Measurements from ENCODE around the gene SIGLEC10. TPM values are rescaled to one million over a fixed set of nuclear protein-coding genes. Genes with fewer than 3 reads are reported as not detected.

Gene SIGLEC10
- total RNA-seq, 1 donor from 2014 or later: not detected

DNA sequence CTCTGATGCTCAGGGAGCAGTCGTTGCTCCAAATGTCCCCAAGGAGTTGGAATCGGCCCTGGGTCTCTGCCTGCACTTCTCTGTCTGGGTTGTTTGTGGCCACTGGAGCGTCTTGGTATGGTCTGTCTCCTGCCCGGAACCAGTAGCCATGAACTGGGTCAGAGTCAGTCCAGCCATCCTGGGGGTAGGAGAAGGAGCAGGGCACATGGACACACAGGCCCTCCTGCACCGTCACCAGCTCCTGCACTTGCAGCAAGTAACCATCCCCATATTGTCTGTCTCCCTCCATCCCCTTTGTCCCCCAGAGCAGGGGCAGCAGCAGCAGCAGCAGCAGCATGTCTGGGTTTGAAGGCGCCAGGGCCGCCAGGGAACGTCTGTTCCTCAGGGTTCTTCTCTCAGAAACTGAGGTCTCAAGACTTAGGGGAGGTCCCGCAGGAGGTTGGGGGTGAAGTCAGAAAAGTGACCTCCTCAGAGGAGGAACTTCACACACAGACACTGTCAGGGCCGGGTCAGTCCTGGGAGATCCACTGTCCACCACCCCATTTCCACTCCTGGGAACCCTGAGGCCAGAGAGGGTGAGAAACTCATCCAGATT, 40.7 kb upstream of the SIGLEC10 start, which contains the start of gene SIGLEC8:
Gene SIGLEC8 (minus strand): TSS at position 404 of the 595 bp plus-strand sequence. CDS start 67 bp downstream, at position 337.
- H3K4me1 Mint-ChIP-seq (ENCODE audit: low read depth, unreplicated experiment): no peaks in the 10 kb centered on the region
- no peak within 1 kb of the TSS for H3K4me3 ChIP-seq (ENCODE audit: insufficient read depth, low read depth, low read length)

DNA sequence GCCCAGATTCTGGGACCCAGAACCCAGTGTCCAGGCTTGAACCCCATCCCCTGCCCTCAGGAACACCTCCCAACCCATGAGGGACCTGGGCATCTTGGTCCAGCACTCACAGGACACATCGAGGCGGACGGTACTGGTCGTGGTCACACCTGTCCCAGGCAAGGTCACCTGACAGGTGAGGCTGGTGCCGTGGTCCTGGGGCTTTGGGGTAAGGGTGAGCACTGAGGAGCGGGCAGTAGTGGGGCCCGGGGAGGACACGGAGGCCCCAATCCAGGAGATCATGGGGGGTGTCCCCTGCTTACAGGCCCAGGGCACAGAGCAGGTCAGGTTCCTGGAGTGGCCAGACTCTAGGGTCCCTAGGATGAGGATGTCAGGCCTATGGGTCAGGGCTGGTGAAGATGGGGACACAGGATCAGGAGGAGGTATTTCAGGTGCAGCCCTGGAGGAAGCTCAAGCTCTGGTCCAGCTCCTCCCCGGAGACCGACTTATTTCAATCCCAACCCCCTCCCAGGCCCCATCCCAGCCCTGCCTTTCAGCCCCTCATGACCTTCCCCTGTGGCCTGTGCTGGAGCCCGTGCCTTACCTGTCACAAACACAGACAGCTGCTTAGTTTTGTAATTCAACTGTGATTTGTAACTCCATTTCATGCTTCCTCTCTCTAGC, 40.0 kb upstream of the SIGLEC10 start:
- Mint-ChIP-seq H3K36me3 (ENCODE audit: low read depth, unreplicated experiment) (no peaks in the 10 kb centered on the region), H3K4me3 (ENCODE audit: unreplicated experiment) (no peak overlapping the region), H3K9me3 (ENCODE audit: unreplicated experiment) (peaks cover 4% of the 10 kb centered on the region), H3K27ac (ENCODE audit: unreplicated experiment) (no peak overlapping the region), H3K27me3 (ENCODE audit: low read depth, unreplicated experiment) (peaks cover 31% of the 10 kb centered on the region), H3K4me1 (ENCODE audit: low read depth, unreplicated experiment) (no peaks in the 10 kb centered on the region)
- DNase-seq (ENCODE audit: low read depth): no peak
- H2AFZ ChIP-seq (ENCODE audit: low read depth, low read length): no peak overlapping the region
- H3K27me3 ChIP-seq (ENCODE audit: insufficient read depth, low read length): no peaks in the 10 kb centered on the region
- no peak for FAIRE-seq
- no peak overlapping the region for H3K9ac ChIP-seq (ENCODE audit: low read length)
- H3K4me3 ChIP-seq (ENCODE audit: insufficient read depth, low read depth, low read length): no peak overlapping the region
- no peaks in the 10 kb centered on the region for H3K36me3 ChIP-seq (ENCODE audit: insufficient read depth, low read length)
- H3K79me2 ChIP-seq (ENCODE audit: insufficient read depth, low read length): no peaks in the 10 kb centered on the region
- no peaks in the 10 kb centered on the region for H3K4me1 ChIP-seq (ENCODE audit: insufficient read depth, low read length)
- H4K20me1 ChIP-seq (ENCODE audit: insufficient read depth, low read length): no peaks in the 10 kb centered on the region
- peaks cover 4% of the 10 kb centered on the region for H3K9me3 ChIP-seq (ENCODE audit: insufficient read depth, low read depth, low read length)
- TF ChIP-seq EZH2 (IDR thresholded peaks at IDR 0.05; ENCODE audit: insufficient read depth, low read length): no peak
- TF ChIP-seq, protein P1, sequence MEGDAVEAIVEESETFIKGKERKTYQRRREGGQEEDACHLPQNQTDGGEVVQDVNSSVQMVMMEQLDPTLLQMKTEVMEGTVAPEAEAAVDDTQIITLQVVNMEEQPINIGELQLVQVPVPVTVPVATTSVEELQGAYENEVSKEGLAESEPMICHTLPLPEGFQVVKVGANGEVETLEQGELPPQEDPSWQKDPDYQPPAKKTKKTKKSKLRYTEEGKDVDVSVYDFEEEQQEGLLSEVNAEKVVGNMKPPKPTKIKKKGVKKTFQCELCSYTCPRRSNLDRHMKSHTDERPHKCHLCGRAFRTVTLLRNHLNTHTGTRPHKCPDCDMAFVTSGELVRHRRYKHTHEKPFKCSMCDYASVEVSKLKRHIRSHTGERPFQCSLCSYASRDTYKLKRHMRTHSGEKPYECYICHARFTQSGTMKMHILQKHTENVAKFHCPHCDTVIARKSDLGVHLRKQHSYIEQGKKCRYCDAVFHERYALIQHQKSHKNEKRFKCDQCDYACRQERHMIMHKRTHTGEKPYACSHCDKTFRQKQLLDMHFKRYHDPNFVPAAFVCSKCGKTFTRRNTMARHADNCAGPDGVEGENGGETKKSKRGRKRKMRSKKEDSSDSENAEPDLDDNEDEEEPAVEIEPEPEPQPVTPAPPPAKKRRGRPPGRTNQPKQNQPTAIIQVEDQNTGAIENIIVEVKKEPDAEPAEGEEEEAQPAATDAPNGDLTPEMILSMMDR (IDR thresholded peaks at IDR 0.05; ENCODE audit: insufficient read depth, low read depth, low read length): no peak
- no peak overlapping the region for H3K27ac ChIP-seq (ENCODE audit: low read depth, low read length)
- H3K4me2 ChIP-seq (ENCODE audit: low read length): no peak overlapping the region

More for the DNA sequence above, 40.7 kb upstream of the SIGLEC10 start, which contains the start of gene SIGLEC8:
- no peaks in the 10 kb centered on the region for H4K20me1 ChIP-seq (ENCODE audit: insufficient read depth, low read length)
- no peaks in the 10 kb centered on the region for H3K79me2 ChIP-seq (ENCODE audit: insufficient read depth, low read length)
- H3K9ac ChIP-seq (ENCODE audit: low read length): no peak within 1 kb of the TSS
- DNase-seq (ENCODE audit: low read depth) (no peak), FAIRE-seq (no peak)
- H3K4me2 ChIP-seq (ENCODE audit: low read length): no peak within 1 kb of the TSS
- H3K9me3 ChIP-seq (ENCODE audit: insufficient read depth, low read depth, low read length): peaks cover 4% of the 10 kb centered on the region
- H3K36me3 Mint-ChIP-seq (ENCODE audit: low read depth, unreplicated experiment): no peaks in the 10 kb centered on the region
- H3K27me3 ChIP-seq (ENCODE audit: insufficient read depth, low read length): no peaks in the 10 kb centered on the region
- H3K4me3 Mint-ChIP-seq (ENCODE audit: unreplicated experiment): no peak within 1 kb of the TSS
- TF ChIP-seq EZH2 (IDR thresholded peaks at IDR 0.05; ENCODE audit: insufficient read depth, low read length): no peak
- no peaks in the 10 kb centered on the region for H3K4me1 ChIP-seq (ENCODE audit: insufficient read depth, low read length)
- no peaks in the 10 kb centered on the region for H3K36me3 ChIP-seq (ENCODE audit: insufficient read depth, low read length)
- no peak within 1 kb of the TSS for H3K27ac ChIP-seq (ENCODE audit: low read depth, low read length)
- H2AFZ ChIP-seq (ENCODE audit: low read depth, low read length): no peak within 1 kb of the TSS
- H3K27me3 Mint-ChIP-seq (ENCODE audit: low read depth, unreplicated experiment): peaks cover 36% of the 10 kb centered on the region
- H3K9me3 Mint-ChIP-seq (ENCODE audit: unreplicated experiment): peaks cover 4% of the 10 kb centered on the region
- H3K27ac Mint-ChIP-seq (ENCODE audit: unreplicated experiment): no peak within 1 kb of the TSS

DNA sequence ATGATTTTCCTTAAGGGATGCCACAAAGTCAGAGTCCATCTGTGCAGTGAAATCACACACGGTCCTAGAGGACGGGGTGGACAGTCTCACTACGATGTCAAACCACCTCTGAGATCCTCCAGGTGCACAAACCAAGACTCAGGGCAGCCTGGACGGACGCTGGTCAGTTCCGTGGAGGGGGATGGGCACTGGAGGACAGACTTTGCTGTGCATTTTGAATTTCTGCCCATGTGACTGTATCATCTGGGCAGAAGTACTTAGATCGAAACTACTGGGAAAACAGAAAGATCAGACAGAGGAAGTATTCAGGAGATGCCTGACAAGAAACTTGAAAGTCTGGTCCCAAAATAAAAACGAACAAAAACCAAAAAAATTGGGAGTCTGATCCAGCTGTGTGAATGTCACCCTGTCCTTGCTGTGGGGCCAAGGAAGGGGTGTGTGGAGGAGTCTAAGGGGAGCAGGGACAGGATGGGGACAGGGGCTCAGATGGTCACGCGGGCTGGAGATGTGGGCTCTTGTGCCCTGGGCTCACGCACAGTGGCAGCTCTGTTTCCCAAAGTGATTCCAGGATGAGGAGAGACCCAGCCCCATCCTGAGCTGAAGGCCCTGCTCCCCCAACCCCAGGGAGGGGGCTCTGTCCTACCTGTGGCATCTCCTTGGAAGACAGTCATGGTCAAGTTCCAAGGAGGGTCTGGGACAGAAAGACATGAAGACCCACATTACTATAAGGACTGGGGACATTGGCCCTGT, 39.3 kb upstream of the SIGLEC10 start:
- Histone ChIP-seq H3K27me3 (ENCODE audit: insufficient read depth, low read length) (no peaks in the 10 kb centered on the region), H3K9me3 (ENCODE audit: insufficient read depth, low read depth, low read length) (peaks cover 4% of the 10 kb centered on the region), H3K4me3 (ENCODE audit: insufficient read depth, low read depth, low read length) (no peak overlapping the region), H2AFZ (ENCODE audit: low read depth, low read length) (no peak overlapping the region), H3K79me2 (ENCODE audit: insufficient read depth, low read length) (no peaks in the 10 kb centered on the region), H3K36me3 (ENCODE audit: insufficient read depth, low read length) (no peaks in the 10 kb centered on the region), H4K20me1 (ENCODE audit: insufficient read depth, low read length) (no peaks in the 10 kb centered on the region), H3K4me1 (ENCODE audit: insufficient read depth, low read length) (no peaks in the 10 kb centered on the region), H3K9ac (ENCODE audit: low read length) (no peak overlapping the region), H3K4me2 (ENCODE audit: low read length) (no peak overlapping the region), H3K27ac (ENCODE audit: low read depth, low read length) (no peak overlapping the region)
- Mint-ChIP-seq H3K9me3 (ENCODE audit: unreplicated experiment) (peaks cover 12% of the 10 kb centered on the region), H3K4me3 (ENCODE audit: unreplicated experiment) (no peak overlapping the region), H3K27ac (ENCODE audit: unreplicated experiment) (no peak overlapping the region), H3K4me1 (ENCODE audit: low read depth, unreplicated experiment) (no peaks in the 10 kb centered on the region), H3K36me3 (ENCODE audit: low read depth, unreplicated experiment) (no peaks in the 10 kb centered on the region), H3K27me3 (ENCODE audit: low read depth, unreplicated experiment) (peaks cover 27% of the 10 kb centered on the region)
- DNase-seq (ENCODE audit: low read depth): no peak
- TF ChIP-seq, protein P1 (IDR thresholded peaks at IDR 0.05; ENCODE audit: insufficient read depth, low read depth, low read length): no peak
- no peak for TF ChIP-seq EZH2 (IDR thresholded peaks at IDR 0.05; ENCODE audit: insufficient read depth, low read length)
- FAIRE-seq: no peak

Measured in astrocyte (in vitro differentiated cells and primary cell).